ENCODE measurements around the gene RNF144A. TPM values are rescaled to one million over a fixed set of nuclear protein-coding genes. Genes with fewer than 3 reads are reported as not detected.

The RNF144A gene
- total and polyA plus RNA-seq, 2 experiments from 2014 or later: 2.8 to 14.7 TPM

GRCh38 chr2:6887751-6888192 lies 29.4 kb upstream of the RNF144A start (continued):
- TF ChIP-seq CTCF (conservative IDR thresholded peaks at IDR 0.05; ENCODE audit: low read depth in 2 of 2): no peak
- no peak for TF ChIP-seq CREB1 (CRISPR knock-in tag; IDR thresholded peaks at IDR 0.05; ENCODE audit: low read depth)
- TF ChIP-seq STAT1 (IDR thresholded peaks at IDR 0.05; ENCODE audit: unreplicated experiment): no peak

GRCh38 chr2:6888724-6889123 lies 28.5 kb upstream of the RNF144A start:
- no peaks in the 10 kb centered on the region for H3K4me1 ChIP-seq (ENCODE audit: insufficient read depth)
- no peak for ATAC-seq
- no peaks in the 10 kb centered on the region for H4K20me1 ChIP-seq (replicated peaks; ENCODE audit: insufficient read depth)
- no peaks in the 10 kb centered on the region for H3K27me3 Mint-ChIP-seq (ENCODE audit: insufficient read depth, low read depth, poor library complexity)
- no peaks in the 10 kb centered on the region for H3K27me3 ChIP-seq (ENCODE audit: insufficient read depth)
- H3K4me1 Mint-ChIP-seq: no peaks in the 10 kb centered on the region
- H3K36me3 ChIP-seq (ENCODE audit: insufficient read depth): no peaks in the 10 kb centered on the region
- no peaks in the 10 kb centered on the region for H3K79me2 ChIP-seq (replicated peaks; ENCODE audit: insufficient read depth)
- no peaks in the 10 kb centered on the region for H3K36me3 Mint-ChIP-seq (ENCODE audit: low read depth)
- H3K27ac ChIP-seq (ENCODE audit: low read depth): no peak overlapping the region
- no peak overlapping the region for H3K4me3 ChIP-seq
- DNase-seq (ENCODE audit: low spot score): no peak
- H3K9me2 ChIP-seq (ENCODE audit: insufficient read depth): no peaks in the 10 kb centered on the region
- H3F3A ChIP-seq (replicated peaks; ENCODE audit: low read depth): no peaks in the 10 kb centered on the region
- H3K4me2 ChIP-seq: no peak overlapping the region
- no peak overlapping the region for H3K4me3 Mint-ChIP-seq
- TF ChIP-seq EZH2 (IDR thresholded peaks at IDR 0.05; ENCODE audit: low read depth, unreplicated experiment) (no peak), STAT1 (IDR thresholded peaks at IDR 0.05; ENCODE audit: unreplicated experiment) (no peak), ZNF462 (CRISPR knock-in tag; IDR thresholded peaks at IDR 0.05) (no peak), ETS1 (IDR thresholded peaks at IDR 0.05) (no peak), ZNF331 (CRISPR knock-in tag; IDR thresholded peaks at IDR 0.05; ENCODE audit: low read depth) (no peak), REST (IDR thresholded peaks at IDR 0.05; ENCODE audit: unreplicated experiment) (no peak), ZNF114 (CRISPR knock-in tag; IDR thresholded peaks at IDR 0.05) (no peak), NANOG (IDR thresholded peaks at IDR 0.05; ENCODE audit: borderline replicate concordance) (no peak), EZH2phosphoT487 (IDR thresholded peaks at IDR 0.05; ENCODE audit: unreplicated experiment) (no peak)
- no peak overlapping the region for H2AFZ ChIP-seq
- peaks cover 3% of the 10 kb centered on the region; the same call in 1 of the 3 replicates for H3K9me3 Mint-ChIP-seq
- no peak overlapping the region for H3K27ac Mint-ChIP-seq
